ENCODE measurements around the gene ETV3. TPM values are rescaled to one million over a fixed set of nuclear protein-coding genes. Genes with fewer than 3 reads are reported as not detected.
A peak's percentile ranks its signal among the peaks of the same experiment; 100 is the strongest.

ETV3 gene
- total and polyA plus RNA-seq, 2 experiments from 2014 or later = 5.6 to 21.0 TPM

GRCh38 chr1:157152510-157152909 lies 14.3 kb upstream of the ETV3 start:
- Histone ChIP-seq H3K27me3 (no peaks in the 10 kb centered on the region), H3K4me3 (no peak overlapping the region), H3K9me3 (ENCODE audit: low read depth) (no peaks in the 10 kb centered on the region), H3K4me1 (ENCODE audit: low read depth) (peaks cover 57% of the 10 kb centered on the region), H3K27ac (no peak overlapping the region), H3K36me3 (no peaks in the 10 kb centered on the region)
- no peak for DNase-seq (ENCODE audit: low read depth in 1 of 2, low spot score in 1 of 2)
- TF ChIP-seq, protein P1, sequence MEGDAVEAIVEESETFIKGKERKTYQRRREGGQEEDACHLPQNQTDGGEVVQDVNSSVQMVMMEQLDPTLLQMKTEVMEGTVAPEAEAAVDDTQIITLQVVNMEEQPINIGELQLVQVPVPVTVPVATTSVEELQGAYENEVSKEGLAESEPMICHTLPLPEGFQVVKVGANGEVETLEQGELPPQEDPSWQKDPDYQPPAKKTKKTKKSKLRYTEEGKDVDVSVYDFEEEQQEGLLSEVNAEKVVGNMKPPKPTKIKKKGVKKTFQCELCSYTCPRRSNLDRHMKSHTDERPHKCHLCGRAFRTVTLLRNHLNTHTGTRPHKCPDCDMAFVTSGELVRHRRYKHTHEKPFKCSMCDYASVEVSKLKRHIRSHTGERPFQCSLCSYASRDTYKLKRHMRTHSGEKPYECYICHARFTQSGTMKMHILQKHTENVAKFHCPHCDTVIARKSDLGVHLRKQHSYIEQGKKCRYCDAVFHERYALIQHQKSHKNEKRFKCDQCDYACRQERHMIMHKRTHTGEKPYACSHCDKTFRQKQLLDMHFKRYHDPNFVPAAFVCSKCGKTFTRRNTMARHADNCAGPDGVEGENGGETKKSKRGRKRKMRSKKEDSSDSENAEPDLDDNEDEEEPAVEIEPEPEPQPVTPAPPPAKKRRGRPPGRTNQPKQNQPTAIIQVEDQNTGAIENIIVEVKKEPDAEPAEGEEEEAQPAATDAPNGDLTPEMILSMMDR (IDR thresholded peaks at IDR 0.05; ENCODE audit: low read depth, low read length) = no peak

DNA sequence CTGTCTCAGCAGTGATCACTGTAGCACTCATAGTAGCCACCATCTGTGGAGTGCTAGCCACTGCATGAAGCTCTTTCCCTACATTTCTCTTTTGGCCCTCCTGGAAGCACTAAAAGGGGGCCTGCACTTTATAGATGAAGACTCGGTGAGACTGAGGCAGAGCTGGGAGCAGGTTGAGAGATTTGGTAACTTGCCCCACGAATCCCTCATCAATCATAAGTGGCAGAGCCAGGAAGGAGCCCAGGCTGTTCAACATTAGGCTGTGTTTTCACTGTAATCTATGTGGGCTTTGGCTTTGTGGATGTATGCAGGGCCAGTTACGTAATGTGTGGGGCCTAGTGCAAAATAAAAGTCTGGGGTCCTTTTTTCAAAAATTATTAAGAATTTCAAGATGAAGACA lies 13.3 kb upstream of the ETV3 start:
- Histone ChIP-seq H3K4me1 (ENCODE audit: low read depth) (peaks cover 57% of the 10 kb centered on the region), H3K27ac (peak overlapping the region; percentile 71), H3K36me3 (no peaks in the 10 kb centered on the region), H3K27me3 (no peaks in the 10 kb centered on the region), H3K9me3 (ENCODE audit: low read depth) (no peaks in the 10 kb centered on the region), H3K4me3 (no peak overlapping the region)
- TF ChIP-seq, protein P1 (IDR thresholded peaks at IDR 0.05; ENCODE audit: low read depth, low read length) = no peak
- DNase-seq (ENCODE audit: low read depth in 1 of 2, low spot score in 1 of 2) = no peak

- H3K36me3 ChIP-seq = no peaks in the 10 kb centered on the region
- H3K27ac ChIP-seq = peak overlapping the region; percentile 71
- no peak for DNase-seq (ENCODE audit: low read depth in 1 of 2, low spot score in 1 of 2)
- peaks cover 57% of the 10 kb centered on the region for H3K4me1 ChIP-seq (ENCODE audit: low read depth)
- H3K4me3 ChIP-seq = no peak overlapping the region
- no peaks in the 10 kb centered on the region for H3K9me3 ChIP-seq (ENCODE audit: low read depth)
- TF ChIP-seq, protein P1 (IDR thresholded peaks at IDR 0.05; ENCODE audit: low read depth, low read length) = no peak
- no peaks in the 10 kb centered on the region for H3K27me3 ChIP-seq
These were observed 12.9 kb upstream of the ETV3 start for GRCh38 chr1:157151073-157151472.

DNA sequence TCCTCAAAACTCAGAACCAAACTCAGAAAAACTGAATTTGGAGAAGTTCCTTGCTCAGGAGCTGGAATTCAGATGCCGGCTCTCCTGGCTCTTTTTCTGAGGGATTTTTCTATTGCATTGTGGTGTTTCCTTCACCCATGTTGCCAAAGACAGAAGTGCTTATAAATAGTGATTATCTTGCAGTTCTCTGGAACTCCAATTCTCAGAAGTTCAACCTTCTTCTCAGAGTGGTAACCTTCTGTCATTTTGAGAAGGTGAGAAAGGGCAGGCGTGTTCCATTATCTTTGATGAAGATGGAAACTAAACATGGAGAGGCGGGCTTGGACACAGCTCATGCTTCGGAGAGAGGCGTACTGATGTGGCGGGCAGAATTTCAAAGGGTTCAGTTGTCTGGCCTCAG lies 12.4 kb upstream of the ETV3 start:
- Histone ChIP-seq H3K27me3 (no peaks in the 10 kb centered on the region), H3K4me3 (no peak overlapping the region), H3K9me3 (ENCODE audit: low read depth) (no peaks in the 10 kb centered on the region), H3K4me1 (ENCODE audit: low read depth) (peaks cover 54% of the 10 kb centered on the region), H3K36me3 (no peaks in the 10 kb centered on the region), H3K27ac (peak overlapping the region; percentile 71)
- TF ChIP-seq, protein P1 (IDR thresholded peaks at IDR 0.05; ENCODE audit: low read depth, low read length) = no peak
- no peak for DNase-seq (ENCODE audit: low read depth in 1 of 2, low spot score in 1 of 2)

DNA sequence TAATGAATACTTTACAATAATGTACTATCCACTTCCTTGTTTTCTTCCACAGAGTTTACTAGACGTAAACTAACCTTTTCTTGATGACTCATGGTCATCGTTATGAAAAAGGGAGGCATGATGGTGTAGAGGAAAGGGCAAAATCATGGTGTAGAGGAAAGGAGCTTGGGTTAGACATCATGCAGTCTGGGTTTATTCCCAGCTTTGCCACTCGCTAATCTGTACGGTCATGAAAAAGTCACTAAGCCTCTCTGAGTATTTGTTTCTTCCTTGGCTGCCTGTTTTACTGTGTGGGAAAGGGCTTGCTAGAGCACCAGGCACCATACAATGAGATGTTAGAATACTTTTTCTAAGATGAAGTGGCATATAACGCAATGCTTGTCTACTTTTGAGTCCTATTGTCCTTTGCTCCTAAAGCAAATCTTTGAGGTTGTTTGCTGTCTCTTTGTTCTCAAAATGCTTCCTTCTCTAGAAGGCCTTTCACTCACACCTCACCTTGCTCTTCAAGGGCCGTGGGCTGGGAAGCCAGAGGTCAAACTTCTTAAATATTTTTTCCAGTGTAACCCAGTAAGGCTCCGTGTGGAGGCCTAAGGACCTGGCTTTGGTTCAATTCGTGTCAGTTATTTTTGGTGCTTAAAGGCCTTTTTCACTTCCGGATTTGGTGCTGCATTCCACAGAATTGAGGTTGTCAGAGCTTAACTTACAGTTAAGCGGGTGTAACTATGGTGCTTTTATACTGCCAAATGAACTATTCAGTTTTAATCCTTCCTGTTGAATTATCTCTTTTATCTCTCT lies 9.9 kb upstream of the ETV3 start:
- Histone ChIP-seq H3K4me1 (ENCODE audit: low read depth) (peaks cover 36% of the 10 kb centered on the region), H3K27ac (peak overlapping the region; percentile 45), H3K9me3 (ENCODE audit: low read depth) (no peaks in the 10 kb centered on the region), H3K36me3 (no peaks in the 10 kb centered on the region), H3K27me3 (no peaks in the 10 kb centered on the region), H3K4me3 (no peak overlapping the region)
- peak in 1 of 2 donors; percentile 60 for DNase-seq (ENCODE audit: low read depth in 1 of 2, low spot score in 1 of 2)
- TF ChIP-seq, protein P1 (IDR thresholded peaks at IDR 0.05; ENCODE audit: low read depth, low read length) = no peak

Data from cardiac muscle cell (in vitro differentiated cells and primary cell).